K562 (cell line): ENCODE data around the gene TRIM69. TPM values are rescaled to one million over a fixed set of nuclear protein-coding genes. Genes with fewer than 3 reads are reported as not detected.
A peak's percentile ranks its signal among the peaks of the same experiment; 100 is the strongest.

Experiments used
- CAMTA2 ChIP-seq: fragments of 250-450 bp; sonication (Bioruptor Pico); conservative IDR thresholded peaks from 2 replicates; pipeline ENCODE4 v1.5.1; 2022
- ELF1 ChIP-seq: fragments of 200-800 bp; sonication (Bioruptor generic); IDR thresholded peaks from 2 replicates; pipeline ENCODE4 v1.6.1; 2016; ENCODE audit warnings: missing genetic modification characterization, missing compliant biosample characterization
- KDM5B ChIP-seq: fragments of 200-600 bp; sonication (generic); IDR thresholded peaks from 2 replicates; pipeline ENCODE4 v1.6.1; 2012; ENCODE audit warnings: low read depth, mild to moderate bottlenecking, moderate library complexity, low read length, control low read depth, inconsistent platforms; ENCODE audit not compliant: insufficient replicate concordance
- NONO ChIP-seq, 2 experiments: fragments of 200-400 bp in 1 of 2; fragments of 450-650 bp in 1 of 2; formaldehyde crosslinking in 1 of 2; IDR thresholded peaks; 2 replicates each; pipeline ENCODE4 v1.6.1; 2017; ENCODE audit warnings: low read depth in 2 of 2, mild to moderate bottlenecking in 2 of 2, moderate library complexity in 2 of 2, low read length in 1 of 2
- PCBP2 ChIP-seq: fragments of 200-400 bp; formaldehyde crosslinking; IDR thresholded peaks from 2 replicates; pipeline ENCODE4 v1.6.1; 2018; ENCODE audit warnings: low read length, low read depth, mild to moderate bottlenecking, moderate library complexity; ENCODE audit not compliant: poor library complexity, severe bottlenecking
- RAD21 ChIP-seq, 2 experiments: fragments of 250-450 bp in 1 of 2; fragments of 450-650 bp in 1 of 2; sonication (Bioruptor Pico) in 1 of 2; formaldehyde crosslinking in 1 of 2; IDR thresholded peaks in 1 of 2; conservative IDR thresholded peaks in 1 of 2; 2 replicates each; pipeline versions ENCODE4 v1.4.0 to v1.8.0; 2020 to 2022; ENCODE audit warnings: mild to moderate bottlenecking in 2 of 2, moderate library complexity in 1 of 2
- SREBF1 ChIP-seq: fragments of 150-350 bp; IDR thresholded peaks from 2 replicates; pipeline ENCODE4 v1.6.1; 2014; ENCODE audit warnings: antibody characterized with exemption, low read depth, low read length, borderline replicate concordance
- STAT5B ChIP-seq: fragments of 250-450 bp; sonication (Bioruptor Pico); IDR thresholded peaks from 2 replicates; pipeline ENCODE4 v1.8.0; 2021; ENCODE audit warnings: mild to moderate bottlenecking, inconsistent platforms
- TRIM25 ChIP-seq: fragments of 450-650 bp; IDR thresholded peaks from 2 replicates; pipeline ENCODE4 v1.7.0; 2016; ENCODE audit warnings: borderline replicate concordance
- XRCC3 ChIP-seq: fragments of 450-650 bp; IDR thresholded peaks from 2 replicates; pipeline ENCODE4 v1.6.1; 2017; ENCODE audit warnings: mild to moderate bottlenecking, moderate library complexity
- ZBTB11 ChIP-seq, 3 experiments: fragments of 200-800 bp in 1 of 3; fragments of 250-450 bp in 1 of 3; fragments of 450-650 bp in 1 of 3; sonication (Bioruptor Pico) in 1 of 3; sonication (Bioruptor generic) in 1 of 3; formaldehyde crosslinking in 1 of 3; IDR thresholded peaks; 2 replicates each; pipeline versions ENCODE4 v1.6.1 to v1.8.0; 2016 to 2022; ENCODE audit warnings: mild to moderate bottlenecking in 2 of 3, missing genetic modification characterization in 2 of 3, missing compliant biosample characterization in 1 of 3, moderate library complexity in 1 of 3
- ZBTB12 ChIP-seq: fragments of 250-450 bp; sonication (Bioruptor Pico); IDR thresholded peaks from 2 replicates; pipeline ENCODE4 v1.4.0; 2020
- ZNF316 ChIP-seq: fragments of 450-650 bp; IDR thresholded peaks from 2 replicates; pipeline ENCODE4 v1.6.1; 2016
- ZNF778 ChIP-seq: fragments of 450-650 bp; formaldehyde crosslinking; IDR thresholded peaks from 2 replicates; pipeline ENCODE4 v1.4.0; 2020; ENCODE audit warnings: mild to moderate bottlenecking, moderate library complexity
- polyA plus RNA-seq, 8 experiments: library from polyadenylated mRNA; depleted of rRNA in 4 of 8; stranded (reverse) in 5 of 8; unstranded in 3 of 8; fragments of >200 nt; fragmentation: Nextera tagmentation in 2 of 8; fragmentation: Illumina TruSeq in 1 of 8; extraction: Ambion mirVana in 2 of 8; extraction: Trizol in 1 of 8; gene quantifications; 2 replicates each; pipeline versions ENCODE4 v1.2.1 to v1.2.3, GENCODE V29; 2011 to 2014; ENCODE audit warnings: inconsistent platforms in 1 of 8, missing spikeins in 1 of 8
- total RNA-seq, 7 experiments: library from RNA; depleted of rRNA in 6 of 7; stranded (reverse); fragments of >200 nt in 6 of 7; fragmentation: Illumina TruSeq in 2 of 7; extraction: Trizol in 2 of 7; gene quantifications; 2 replicates each; pipeline versions ENCODE4 v1.2.1 to v1.2.3, GENCODE V29; 2011 to 2021; ENCODE audit warnings: low replicate concordance in 1 of 7

TRIM69 gene
- total and polyA plus RNA-seq, 9 of the 15 experiments (the other 6 are each of a cell fraction or from before 2014, with no cell fraction given), result 1.0 to 4.3 (median 2.3) TPM

- TF ChIP-seq STAT5B (CRISPR knock-in tag) (no peak), ZBTB12 (CRISPR knock-in tag) (no peak), ZNF778 (CRISPR knock-in tag) (no peak), CAMTA2 (CRISPR knock-in tag) (peak; percentile 81; the same call in 1 of the 2 replicates), KDM5B (peak; percentile 91), ELF1 (tag) (no peak; the same call in 1 of the 2 replicates), SREBF1 (no peak), ZNF316 (peak; percentile 96), RAD21 (CRISPR knock-in tag; conservative IDR thresholded peaks at IDR 0.05 in 1 of 2, IDR thresholded peaks at IDR 0.05 in 1 of 2) (peak; percentile 14 to 54; a peak in 2 of 4 replicates), NONO (IDR thresholded peaks at IDR 0.05; ENCODE audit: low read depth in 2 of 2, low read length in 1 of 2) (peak in 1 of 2 experiments; percentile 66; a peak in 1 of 4 replicates), TRIM25 (no peak), XRCC3 (no peak), ZBTB11 (CRISPR knock-in tag; IDR thresholded peaks at IDR 0.05) (0 out of 6 replicates have a peak, but pooled peaks of 1 of the 3 experiments have one; percentile 18), PCBP2 (no peak)
These were observed 9.5 kb upstream of the TRIM69 start (continued) for GRCh38 chr15:44726568-44727484.
